IPS-18a (cell line): Measurements from ENCODE around the gene CSNK1G2.

ENCODE experiments used
- H3K27ac ChIP-seq: one replicate; pipeline ENCODE4 v1.5.1; 2013; ENCODE audit warnings: low read length
- H3K27me3 ChIP-seq: one replicate; pipeline ENCODE4 v1.6.1; 2013; ENCODE audit warnings: mild to moderate bottlenecking, low read length; ENCODE audit not compliant: control insufficient read depth, insufficient read depth
- H3K36me3 ChIP-seq: one replicate; pipeline ENCODE4 v1.6.1; 2013; ENCODE audit warnings: low read depth, low read length; ENCODE audit not compliant: control insufficient read depth
- H3K4me1 ChIP-seq: one replicate; pipeline ENCODE4 v1.6.1; 2013; ENCODE audit warnings: low read depth, low read length; ENCODE audit not compliant: control insufficient read depth
- H3K4me3 ChIP-seq: one replicate; pipeline ENCODE4 v1.5.1; 2013; ENCODE audit warnings: low read length
- H3K9ac ChIP-seq: one replicate; pipeline ENCODE4 v1.6.1; 2013; ENCODE audit warnings: mild to moderate bottlenecking, low read length, moderate library complexity
- H3K9me3 ChIP-seq: one replicate; pipeline ENCODE4 v1.6.1; 2013; ENCODE audit warnings: low read depth, low read length; ENCODE audit not compliant: control insufficient read depth

CSNK1G2 gene

GRCh38 chr19:2003874-2004273 is 62.9 kb downstream of the CSNK1G2 start:
- H3K9me3 ChIP-seq = no peaks in the 10 kb centered on the region
- no peaks in the 10 kb centered on the region for H3K36me3 ChIP-seq
- no peak overlapping the region for H3K27ac ChIP-seq
- no peak overlapping the region for H3K4me3 ChIP-seq
- H3K4me1 ChIP-seq = no peaks in the 10 kb centered on the region
- H3K9ac ChIP-seq = no peak overlapping the region
- H3K27me3 ChIP-seq = no peaks in the 10 kb centered on the region

DNA sequence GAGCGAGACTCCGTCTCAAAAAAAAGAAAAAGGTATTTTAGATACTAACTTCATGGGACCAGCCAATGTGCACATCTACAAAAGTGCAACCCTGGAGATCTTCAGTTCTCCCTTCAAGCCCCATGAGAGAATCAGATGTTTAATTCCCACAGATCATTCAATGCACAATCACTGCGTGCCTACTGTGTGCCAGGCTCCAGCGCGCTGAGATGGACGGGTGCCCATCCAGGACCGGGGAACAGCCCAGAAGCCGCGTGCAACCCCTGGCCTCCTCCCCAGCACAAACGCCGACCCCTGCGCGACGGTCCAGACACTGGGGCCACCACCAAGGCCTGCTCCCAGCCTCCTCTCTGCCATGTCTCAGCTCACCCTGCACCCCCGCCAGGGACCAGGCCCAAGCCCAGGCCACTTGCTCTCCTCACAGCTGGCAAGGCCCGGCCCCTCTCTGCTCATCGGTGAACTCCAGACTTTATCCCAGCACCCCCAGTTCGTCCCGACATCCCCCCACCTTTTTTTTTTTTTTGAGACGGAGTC is 69.2 kb downstream of the CSNK1G2 start:
- Histone ChIP-seq H3K27me3 (no peaks in the 10 kb centered on the region), H3K4me1 (no peaks in the 10 kb centered on the region), H3K4me3 (no peak overlapping the region), H3K9me3 (no peaks in the 10 kb centered on the region), H3K27ac (no peak overlapping the region), H3K36me3 (no peaks in the 10 kb centered on the region), H3K9ac (no peak overlapping the region)

- no peaks in the 10 kb centered on the region for H3K4me1 ChIP-seq
- H3K4me3 ChIP-seq = no peak overlapping the region
- H3K9me3 ChIP-seq = no peaks in the 10 kb centered on the region
- H3K27ac ChIP-seq = no peak overlapping the region
- no peak overlapping the region for H3K9ac ChIP-seq
- no peaks in the 10 kb centered on the region for H3K36me3 ChIP-seq
- no peaks in the 10 kb centered on the region for H3K27me3 ChIP-seq
Measured at GRCh38 chr19:2011169-2011568, 70.2 kb downstream of the CSNK1G2 start.

DNA sequence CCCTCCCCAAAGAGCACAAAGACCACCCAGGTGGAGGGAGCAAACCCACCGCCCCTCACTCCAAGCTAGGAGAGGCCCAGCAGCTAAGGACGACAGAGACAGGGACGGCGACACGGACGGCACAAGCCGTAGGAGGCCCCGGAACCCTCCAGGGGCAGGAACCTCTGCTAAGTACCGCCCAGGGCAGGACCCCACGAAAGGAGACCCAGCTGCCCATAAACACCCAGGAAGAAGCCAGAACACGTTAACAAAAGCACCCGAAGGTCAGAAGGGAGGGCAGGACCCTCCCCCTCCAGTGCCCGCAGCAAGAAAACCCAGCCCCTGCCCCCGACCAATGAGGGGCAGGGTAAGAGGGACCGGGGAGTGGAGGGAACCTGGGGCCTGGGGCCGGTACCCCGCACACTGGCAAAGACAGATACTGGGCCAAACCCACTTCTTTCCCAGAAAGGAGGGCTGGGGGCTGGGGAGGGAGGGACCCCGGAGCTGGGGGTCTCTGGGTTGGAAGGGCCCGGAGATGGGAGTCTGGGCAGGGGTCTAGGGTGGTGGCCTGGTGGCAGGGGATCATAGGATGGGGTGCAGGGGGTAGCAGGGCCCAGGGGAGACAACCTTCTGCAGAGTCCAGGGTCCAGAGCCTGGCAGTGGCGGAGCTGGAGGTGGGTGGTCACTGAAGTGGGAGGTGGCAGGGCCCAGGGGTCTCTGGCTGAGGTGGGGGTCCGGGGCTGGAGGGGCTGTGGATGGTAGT is 72.1 kb downstream of the CSNK1G2 start:
- Histone ChIP-seq H3K4me3 (no peak overlapping the region), H3K9me3 (no peaks in the 10 kb centered on the region), H3K27ac (no peak overlapping the region), H3K4me1 (no peaks in the 10 kb centered on the region), H3K9ac (no peak overlapping the region), H3K27me3 (no peaks in the 10 kb centered on the region), H3K36me3 (no peaks in the 10 kb centered on the region)

DNA sequence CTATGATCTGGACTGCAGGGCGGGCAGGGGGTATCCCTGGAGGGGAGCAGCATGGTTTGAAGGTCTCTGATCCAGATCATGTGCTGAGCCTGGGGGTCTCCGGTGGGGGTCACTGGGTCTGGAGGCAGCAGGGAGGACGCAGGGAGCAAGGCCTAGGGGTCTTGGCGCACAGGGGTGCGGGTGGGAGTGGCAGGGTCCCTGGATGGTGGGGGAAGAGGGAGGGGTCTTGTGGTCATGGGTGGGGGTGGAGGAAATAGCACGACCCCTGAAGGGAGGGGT is 72.7 kb downstream of the CSNK1G2 start:
- no peak overlapping the region for H3K4me3 ChIP-seq
- no peak overlapping the region for H3K27ac ChIP-seq

DNA sequence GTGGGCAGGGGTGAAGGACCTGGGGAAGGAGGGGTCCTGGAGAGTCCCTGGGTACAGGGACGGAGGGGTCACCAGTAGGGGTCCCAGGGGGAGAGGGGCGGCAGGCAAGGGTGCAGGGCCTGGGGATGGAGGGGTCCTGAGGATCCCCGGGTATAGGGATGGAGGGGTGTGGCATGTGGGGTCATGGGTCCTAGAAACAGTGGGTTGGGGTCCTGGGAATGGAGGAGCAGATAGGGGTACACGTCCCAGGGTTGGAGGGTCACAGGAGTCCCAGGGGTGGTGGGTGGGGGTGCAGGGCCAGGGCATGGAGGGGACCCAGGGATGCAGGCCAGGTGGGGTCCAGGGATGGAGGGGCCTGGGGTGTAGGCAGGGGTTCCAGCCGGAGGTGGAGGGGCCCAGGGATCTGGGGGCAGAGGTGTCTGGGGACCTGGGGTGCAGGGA is 73.2 kb downstream of the CSNK1G2 start:
- H3K9me3 ChIP-seq = no peaks in the 10 kb centered on the region
- no peaks in the 10 kb centered on the region for H3K27me3 ChIP-seq
- H3K36me3 ChIP-seq = no peaks in the 10 kb centered on the region
- H3K9ac ChIP-seq = no peak overlapping the region
- H3K4me3 ChIP-seq = no peak overlapping the region
- no peak overlapping the region for H3K27ac ChIP-seq
- no peaks in the 10 kb centered on the region for H3K4me1 ChIP-seq

More for the DNA sequence above, 72.7 kb downstream of the CSNK1G2 start:
- H3K9me3 ChIP-seq = no peaks in the 10 kb centered on the region
- H3K27me3 ChIP-seq = no peaks in the 10 kb centered on the region
- H3K36me3 ChIP-seq = no peaks in the 10 kb centered on the region
- H3K9ac ChIP-seq = no peak overlapping the region
- no peaks in the 10 kb centered on the region for H3K4me1 ChIP-seq

- Histone ChIP-seq H3K4me1 (no peaks in the 10 kb centered on the region), H3K9ac (peak overlapping the region; percentile 50), H3K27ac (no peak overlapping the region), H3K4me3 (peak overlapping the region; percentile 56), H3K27me3 (no peaks in the 10 kb centered on the region), H3K9me3 (no peaks in the 10 kb centered on the region), H3K36me3 (no peaks in the 10 kb centered on the region)
Measured at GRCh38 chr19:2014731-2015607, 74.0 kb downstream of the CSNK1G2 start.

GRCh38 chr19:2015608-2015950 is 74.6 kb downstream of the CSNK1G2 start, which contains the start of gene BTBD2:
Gene BTBD2 (minus strand): TSS chr19:2015714. CDS start chr19:2015703, 11 bp downstream.
- H3K9me3 ChIP-seq = no peaks in the 10 kb centered on the region
- H3K4me3 ChIP-seq = peak within 1 kb of the TSS; percentile 56
- no peak within 1 kb of the TSS for H3K27ac ChIP-seq
- H3K36me3 ChIP-seq = no peaks in the 10 kb centered on the region
- H3K4me1 ChIP-seq = no peaks in the 10 kb centered on the region
- peak within 1 kb of the TSS; percentile 50 for H3K9ac ChIP-seq
- H3K27me3 ChIP-seq = no peaks in the 10 kb centered on the region

DNA sequence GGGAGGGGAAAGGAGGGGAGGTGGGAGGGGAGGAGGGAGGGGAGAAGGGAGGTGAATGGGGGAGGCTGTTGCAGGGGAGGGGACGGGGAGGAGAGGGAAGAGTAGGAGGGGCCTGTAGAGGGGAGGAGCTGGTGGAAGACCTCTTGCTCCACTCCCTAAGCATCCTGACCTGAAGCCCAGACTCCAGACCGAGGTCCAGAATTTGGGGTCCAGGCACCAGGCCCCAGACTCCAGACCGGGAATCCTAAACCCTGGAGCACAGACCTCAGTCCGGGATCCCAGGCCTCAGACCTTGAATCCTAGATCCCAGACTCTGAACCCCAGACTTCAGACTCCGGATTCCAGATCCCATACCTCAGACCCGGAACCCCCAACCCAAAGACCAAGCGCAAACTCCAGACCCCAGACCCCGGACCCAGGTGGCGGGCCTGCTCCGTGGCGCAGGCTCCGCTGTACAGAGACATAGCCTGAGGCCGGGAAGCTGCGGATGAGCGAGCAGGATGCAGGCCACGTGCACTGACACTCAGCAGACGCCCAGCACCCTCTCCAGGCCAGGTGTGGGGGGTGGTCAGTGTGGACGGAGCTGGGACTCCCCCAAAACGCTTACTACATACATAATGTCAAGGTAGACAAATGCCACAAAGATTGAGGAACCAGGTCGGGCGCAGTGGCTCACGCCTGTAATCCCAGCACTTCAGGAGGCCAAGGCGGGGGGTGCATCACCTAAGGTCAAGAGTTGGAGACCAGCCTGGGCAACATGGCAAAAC is 75.3 kb downstream of the CSNK1G2 start:
- H3K4me3 ChIP-seq = peak overlapping the region; percentile 30
- H3K9me3 ChIP-seq = no peaks in the 10 kb centered on the region
- no peak overlapping the region for H3K9ac ChIP-seq
- no peaks in the 10 kb centered on the region for H3K36me3 ChIP-seq
- no peaks in the 10 kb centered on the region for H3K27me3 ChIP-seq
- no peaks in the 10 kb centered on the region for H3K4me1 ChIP-seq
- no peak overlapping the region for H3K27ac ChIP-seq

- Histone ChIP-seq H3K9ac (no peak overlapping the region), H3K27me3 (no peaks in the 10 kb centered on the region), H3K9me3 (no peaks in the 10 kb centered on the region), H3K27ac (no peak overlapping the region), H3K4me3 (no peak overlapping the region), H3K36me3 (no peaks in the 10 kb centered on the region), H3K4me1 (no peaks in the 10 kb centered on the region)
Measured at GRCh38 chr19:2018752-2019151, 77.8 kb downstream of the CSNK1G2 start.

- no peaks in the 10 kb centered on the region for H3K4me1 ChIP-seq
- H3K9ac ChIP-seq = no peak overlapping the region
- no peaks in the 10 kb centered on the region for H3K36me3 ChIP-seq
- H3K4me3 ChIP-seq = no peak overlapping the region
- no peaks in the 10 kb centered on the region for H3K27me3 ChIP-seq
- no peak overlapping the region for H3K27ac ChIP-seq
- no peaks in the 10 kb centered on the region for H3K9me3 ChIP-seq
Measured at GRCh38 chr19:2021453-2022140, 80.6 kb downstream of the CSNK1G2 start.
